HUES64 (cell line): Measurements from ENCODE around the gene MARS1. TPM values are rescaled to one million over a fixed set of nuclear protein-coding genes. Genes with fewer than 3 reads are reported as not detected.
"Not testable (repeated sequence)": the region's sequence is repeated elsewhere in the genome, so short reads cannot be mapped to it uniquely, and the experiment has no call there.

ENCODE experiments used
- H3K27ac ChIP-seq: 2 replicates; pipeline ENCODE4 v1.7.0; 2013; ENCODE audit warnings: low read depth, low read length, inconsistent platforms
- H3K27me3 ChIP-seq: 2 replicates; pipeline ENCODE4 v1.6.1; 2013; ENCODE audit warnings: mild to moderate bottlenecking, low read length; ENCODE audit not compliant: insufficient read depth
- H3K36me3 ChIP-seq: 2 replicates; pipeline ENCODE4 v1.6.1; 2013; ENCODE audit warnings: mild to moderate bottlenecking, low read length; ENCODE audit not compliant: insufficient read depth
- H3K4me1 ChIP-seq: 2 replicates; pipeline ENCODE4 v1.6.1; 2013; ENCODE audit warnings: mild to moderate bottlenecking, low read length, moderate library complexity; ENCODE audit not compliant: insufficient read depth
- H3K4me3 ChIP-seq: 2 replicates; pipeline ENCODE4 v1.5.1; 2013; ENCODE audit warnings: mild to moderate bottlenecking, low read length, moderate library complexity
- H3K9ac ChIP-seq: 2 replicates; pipeline ENCODE4 v1.6.1; 2013; ENCODE audit warnings: mild to moderate bottlenecking, low read depth, low read length
- H3K9me3 ChIP-seq: 2 replicates; pipeline ENCODE4 v1.6.1; 2013; ENCODE audit warnings: low read depth, low read length; ENCODE audit not compliant: insufficient read depth
- WGBS: fragments of 150-250, 120-280 bp; methylation state at CpG from one replicate; pipeline ENCODE4 v1.1.7; 2013; ENCODE audit warnings: missing lambda C conversion rate; 5-methylcytosine and 5-hydroxymethylcytosine counted together
- polyA plus RNA-seq, 2 experiments: library from polyadenylated mRNA; stranded (reverse); fragments of 50-300 nt; gene quantifications; one replicate each; pipeline ENCODE4 v1.2.3, GENCODE V29; 2013

Gene MARS1
- polyA plus RNA-seq (2013, experiment 1 of 2) = 167 TPM
- polyA plus RNA-seq (2013, experiment 2 of 2) = 186 TPM

GRCh38 chr12:57487597-57488401, at the start of gene MARS1:
Gene MARS1, plus strand, starts transcription at chr12:57488068. Its CDS starts 23 bp downstream, at chr12:57488091.
- H3K4me1 ChIP-seq = peaks cover 6% of the 10 kb centered on the region; the same call in 1 of the 2 replicates
- peaks cover 2% of the 10 kb centered on the region; the same call in 1 of the 2 replicates for H3K9me3 ChIP-seq
- peak within 1 kb of the TSS; percentile 98 for H3K9ac ChIP-seq
- H3K4me3 ChIP-seq = peak within 1 kb of the TSS; percentile 95
- H3K27ac ChIP-seq = peak within 1 kb of the TSS; percentile 91
- H3K36me3 ChIP-seq = peaks cover 39% of the 10 kb centered on the region
- 15% methylated on average over 47 of the region's 47 CpGs for WGBS
- H3K27me3 ChIP-seq = no peaks in the 10 kb centered on the region

GRCh38 chr12:57438400-57438799, 49.5 kb upstream of the MARS1 start:
- no peaks in the 10 kb centered on the region for H3K36me3 ChIP-seq
- WGBS = 93% methylated on average over 1 of the region's 1 CpG
- H3K4me1 ChIP-seq = no peaks in the 10 kb centered on the region
- H3K9ac ChIP-seq = no peak overlapping the region
- H3K27ac ChIP-seq = no peak overlapping the region
- H3K9me3 ChIP-seq = no peaks in the 10 kb centered on the region
- H3K4me3 ChIP-seq = no peak overlapping the region
- no peaks in the 10 kb centered on the region for H3K27me3 ChIP-seq

- no peaks in the 10 kb centered on the region for H3K4me1 ChIP-seq
- WGBS = 88% methylated on average over 3 of the region's 4 CpGs
- no peak overlapping the region for H3K9ac ChIP-seq
- no peaks in the 10 kb centered on the region for H3K36me3 ChIP-seq
- H3K27ac ChIP-seq = no peak overlapping the region
- no peaks in the 10 kb centered on the region for H3K27me3 ChIP-seq
- no peaks in the 10 kb centered on the region for H3K9me3 ChIP-seq
- H3K4me3 ChIP-seq = no peak overlapping the region
These were observed 48.1 kb upstream of the MARS1 start for GRCh38 chr12:57439762-57440266.

GRCh38 chr12:57441393-57441792, 46.5 kb upstream of the MARS1 start:
- H3K27ac ChIP-seq, H3K4me3 ChIP-seq, H3K36me3 ChIP-seq, H3K27me3 ChIP-seq, H3K9ac ChIP-seq, H3K4me1 ChIP-seq, H3K9me3 ChIP-seq: not testable (repeated sequence)
- WGBS = 79% methylated on average over 2 of the region's 2 CpGs

GRCh38 chr12:57441846-57442427, 45.9 kb upstream of the MARS1 start:
- H3K9me3 ChIP-seq = no peaks in the 10 kb centered on the region
- H3K27me3 ChIP-seq = no peaks in the 10 kb centered on the region
- WGBS = 36% methylated on average over 1 of the region's 1 CpG
- no peak overlapping the region for H3K9ac ChIP-seq
- H3K4me3 ChIP-seq = no peak overlapping the region
- H3K27ac ChIP-seq = no peak overlapping the region
- H3K4me1 ChIP-seq = no peaks in the 10 kb centered on the region
- no peaks in the 10 kb centered on the region for H3K36me3 ChIP-seq

GRCh38 chr12:57444337-57444736, 43.5 kb upstream of the MARS1 start:
- H3K27ac ChIP-seq, H3K4me3 ChIP-seq, H3K9ac ChIP-seq, H3K4me1 ChIP-seq, H3K9me3 ChIP-seq, H3K36me3 ChIP-seq, H3K27me3 ChIP-seq: not testable (repeated sequence)
- WGBS = 92% methylated on average over 6 of the region's 6 CpGs

- no peaks in the 10 kb centered on the region for H3K9me3 ChIP-seq
- 85% methylated on average over 5 of the region's 5 CpGs for WGBS
- H3K27ac ChIP-seq = no peak overlapping the region
- no peak overlapping the region for H3K4me3 ChIP-seq
- no peaks in the 10 kb centered on the region for H3K4me1 ChIP-seq
- no peaks in the 10 kb centered on the region for H3K36me3 ChIP-seq
- H3K27me3 ChIP-seq = no peaks in the 10 kb centered on the region
- no peak overlapping the region for H3K9ac ChIP-seq
These were observed 43.1 kb upstream of the MARS1 start for GRCh38 chr12:57444744-57445143.

- Histone ChIP-seq H3K27me3 (no peaks in the 10 kb centered on the region), H3K4me3 (no peak overlapping the region), H3K4me1 (no peaks in the 10 kb centered on the region), H3K36me3 (no peaks in the 10 kb centered on the region), H3K9me3 (no peaks in the 10 kb centered on the region), H3K9ac (no peak overlapping the region), H3K27ac (no peak overlapping the region)
- 92% methylated on average over 6 of the region's 6 CpGs for WGBS
These were observed 41.4 kb upstream of the MARS1 start for GRCh38 chr12:57446292-57446960.

GRCh38 chr12:57448669-57449068, 39.2 kb upstream of the MARS1 start:
- Histone ChIP-seq H3K27ac (no peak overlapping the region), H3K36me3 (no peaks in the 10 kb centered on the region), H3K27me3 (no peaks in the 10 kb centered on the region), H3K9ac (no peak overlapping the region), H3K4me3 (no peak overlapping the region), H3K4me1 (0 out of 2 replicates have a peak, but pooled peaks cover 7% of the 10 kb centered on the region), H3K9me3 (no peaks in the 10 kb centered on the region)
- WGBS = 85% methylated on average over 2 of the region's 2 CpGs

GRCh38 chr12:57449375-57449774, 38.5 kb upstream of the MARS1 start:
- Histone ChIP-seq H3K27me3 (no peaks in the 10 kb centered on the region), H3K27ac (no peak overlapping the region), H3K9ac (no peak overlapping the region), H3K36me3 (no peaks in the 10 kb centered on the region), H3K9me3 (no peaks in the 10 kb centered on the region), H3K4me1 (peaks cover 8% of the 10 kb centered on the region; the same call in 1 of the 2 replicates), H3K4me3 (no peak overlapping the region)
- WGBS = 96% methylated on average over 7 of the region's 7 CpGs

GRCh38 chr12:57450057-57450456, 37.8 kb upstream of the MARS1 start:
- Histone ChIP-seq H3K36me3 (no peaks in the 10 kb centered on the region), H3K9ac (no peak overlapping the region), H3K27me3 (no peaks in the 10 kb centered on the region), H3K27ac (no peak overlapping the region), H3K4me1 (peaks cover 14% of the 10 kb centered on the region), H3K4me3 (no peak overlapping the region), H3K9me3 (no peaks in the 10 kb centered on the region)
- 93% methylated on average over 3 of the region's 3 CpGs for WGBS
